GM12891 (cell line): Measurements from ENCODE around the gene RBM33.

Source experiments
- DNase-seq: peaks from one replicate; pipeline ENCODE4 v3.0.0; 2011; ENCODE audit warnings: low spot score; ENCODE audit not compliant: insufficient read length
- FAIRE-seq: peaks from 2 replicates; lab custom pipeline; 2011; peaks lifted over from hg19 to GRCh38; lab: Jason Lieb, UNC
- PAX5 ChIP-seq: IDR thresholded peaks from 2 replicates; pipeline ENCODE4 v1.6.1; 2011; ENCODE audit warnings: low read length, moderate library complexity, mild to moderate bottlenecking; ENCODE audit not compliant: insufficient read depth, severe bottlenecking
- POLR2A ChIP-seq: IDR thresholded peaks from 2 replicates; pipeline ENCODE4 v1.6.1; 2011; ENCODE audit warnings: low read depth, low read length, control low read depth
- POLR2AphosphoS5 ChIP-seq: IDR thresholded peaks from 2 replicates; pipeline ENCODE4 v1.6.1; 2011; ENCODE audit warnings: low read depth, low read length, control low read depth
- POU2F2 ChIP-seq: IDR thresholded peaks from 2 replicates; pipeline ENCODE4 v1.6.1; 2011; ENCODE audit warnings: low read depth, mild to moderate bottlenecking, control low read depth, low read length, moderate library complexity
- SPI1 ChIP-seq: IDR thresholded peaks from 2 replicates; pipeline ENCODE4 v1.6.1; 2011; ENCODE audit warnings: low read depth, low read length, control low read depth
- TAF1 ChIP-seq: IDR thresholded peaks from 2 replicates; pipeline ENCODE4 v1.6.1; 2011; ENCODE audit warnings: low read depth, low read length, control low read depth

Gene RBM33

DNA sequence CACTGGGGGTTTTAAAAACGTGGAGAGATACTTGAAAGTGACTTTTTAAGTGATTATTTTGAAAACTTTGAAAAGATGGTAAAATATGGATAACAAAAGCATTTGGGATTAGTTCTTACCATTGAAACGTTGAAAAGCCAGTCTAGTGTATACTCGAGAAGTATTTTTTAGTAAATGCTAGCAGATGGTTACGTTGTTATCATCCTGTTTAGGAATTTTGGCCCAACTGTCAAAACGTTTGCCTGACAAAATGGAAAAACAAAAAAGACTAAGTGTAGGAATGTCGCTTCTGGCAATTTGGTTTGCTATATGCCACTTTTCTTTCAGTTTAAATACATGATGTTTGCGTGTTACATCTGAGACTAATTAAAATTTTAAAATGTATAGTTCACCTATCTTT is 1.2 kb downstream of the RBM33 start:
- TF ChIP-seq SPI1 (no peak), POU2F2 (no peak), POLR2AphosphoS5 (no peak), PAX5 (no peak), POLR2A (no peak), TAF1 (no peak)
- FAIRE-seq (no peak), DNase-seq (no peak)

DNA sequence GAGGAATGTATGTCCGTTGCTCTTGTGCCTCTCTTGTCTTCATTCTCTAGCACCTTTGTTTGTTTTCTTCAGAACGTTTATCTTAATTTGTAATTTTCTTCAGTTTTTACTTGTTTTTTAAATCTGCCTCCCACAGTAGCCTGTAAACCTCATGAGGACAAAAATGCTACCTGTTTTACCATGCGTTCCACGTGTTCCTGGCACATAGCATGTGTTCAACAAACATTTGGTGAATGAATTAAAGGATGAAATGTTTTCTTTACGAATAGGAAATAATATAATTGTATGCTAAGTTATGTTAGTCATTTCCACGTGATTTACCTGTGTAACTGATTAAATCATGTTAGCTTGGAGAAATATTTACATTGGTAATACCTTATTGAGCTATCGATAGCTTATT is 2.2 kb downstream of the RBM33 start:
- no peak for TF ChIP-seq POU2F2
- TF ChIP-seq PAX5: no peak
- no peak for TF ChIP-seq SPI1
- no peak for TF ChIP-seq POLR2AphosphoS5
- TF ChIP-seq POLR2A: no peak

GRCh38 chr7:155647302-155647701 is 2.8 kb downstream of the RBM33 start:
- TF ChIP-seq POLR2AphosphoS5: no peak
- no peak for TF ChIP-seq PAX5
- TF ChIP-seq POU2F2: no peak
- TF ChIP-seq TAF1: no peak
- no peak for TF ChIP-seq POLR2A
- TF ChIP-seq SPI1: no peak
- DNase-seq (no peak), FAIRE-seq (no peak)

More for the DNA sequence above, 2.2 kb downstream of the RBM33 start:
- FAIRE-seq (peak; percentile 35), DNase-seq (no peak)

DNA sequence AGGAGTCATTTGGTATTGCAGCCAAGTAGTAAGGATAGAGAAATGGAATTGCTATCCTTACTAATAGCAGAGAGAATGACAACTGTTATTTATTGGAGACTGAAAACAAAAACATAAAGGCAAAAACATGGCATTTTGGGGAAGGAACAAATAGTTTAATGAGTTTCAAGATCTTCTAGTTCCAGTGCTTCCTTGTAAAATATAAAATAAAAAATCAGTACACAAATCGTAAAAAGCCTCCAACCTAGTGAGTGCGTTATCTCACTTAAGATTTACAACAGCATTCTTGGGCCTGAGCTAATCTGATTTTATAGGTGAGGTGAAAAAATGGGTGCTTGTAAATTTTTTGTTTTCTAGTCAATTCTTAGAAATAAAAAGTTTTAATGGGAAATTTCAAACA is 3.3 kb downstream of the RBM33 start:
- TF ChIP-seq PAX5 (no peak), POLR2AphosphoS5 (no peak), SPI1 (no peak), TAF1 (no peak), POLR2A (no peak), POU2F2 (no peak)
- no peak for FAIRE-seq
- no peak for DNase-seq

DNA sequence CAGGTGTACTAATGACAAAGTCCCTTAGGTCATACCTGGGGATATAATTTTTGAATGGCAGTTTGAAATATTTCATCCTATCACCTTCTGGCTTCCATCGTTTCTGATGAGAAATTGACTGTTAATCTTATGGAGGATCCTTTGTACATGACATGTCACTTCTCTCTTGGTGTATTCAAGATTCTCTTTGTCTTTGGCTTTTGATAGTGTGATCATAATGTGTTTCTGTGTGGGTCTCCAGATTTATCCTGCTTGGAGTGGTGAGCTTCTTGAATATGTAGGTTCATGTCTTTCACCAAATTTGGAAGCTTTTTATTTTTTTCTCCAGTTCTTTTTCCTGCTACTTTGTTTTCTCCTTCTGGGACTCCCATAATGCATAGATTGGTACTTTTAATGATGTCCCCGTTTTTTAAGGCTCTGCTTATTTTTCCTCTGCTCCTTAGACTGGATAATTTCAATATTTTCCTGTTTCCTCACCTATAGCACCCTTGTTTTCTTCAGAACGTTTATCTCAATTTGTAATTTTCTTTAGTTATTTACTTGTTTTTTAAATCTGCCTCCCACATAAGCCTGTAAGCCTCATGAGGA is 4.4 kb downstream of the RBM33 start:
- DNase-seq (no peak), FAIRE-seq (no peak)
- TF ChIP-seq POLR2AphosphoS5: no peak
- TF ChIP-seq TAF1: no peak
- no peak for TF ChIP-seq PAX5
- no peak for TF ChIP-seq SPI1
- TF ChIP-seq POU2F2: no peak
- no peak for TF ChIP-seq POLR2A

DNA sequence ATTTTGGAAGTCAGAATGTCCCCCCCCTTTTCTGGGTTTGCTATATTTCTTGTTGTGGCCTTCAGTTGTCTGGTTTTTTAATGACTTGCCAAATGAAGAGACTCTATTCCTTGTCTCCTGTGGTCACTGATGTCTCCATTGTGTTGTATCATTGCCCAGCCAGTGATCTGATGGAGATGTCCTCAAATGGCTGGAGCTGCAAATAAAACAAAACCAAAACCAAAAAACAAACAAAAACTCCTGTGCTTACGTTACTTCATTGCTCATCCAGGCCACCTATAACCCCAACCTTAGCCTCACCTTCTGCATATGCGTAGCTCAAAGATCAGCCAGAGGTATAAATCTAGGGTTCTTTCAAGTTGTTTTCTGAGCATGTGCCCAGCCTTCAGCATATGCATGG is 5.1 kb downstream of the RBM33 start:
- no peak for DNase-seq

DNA sequence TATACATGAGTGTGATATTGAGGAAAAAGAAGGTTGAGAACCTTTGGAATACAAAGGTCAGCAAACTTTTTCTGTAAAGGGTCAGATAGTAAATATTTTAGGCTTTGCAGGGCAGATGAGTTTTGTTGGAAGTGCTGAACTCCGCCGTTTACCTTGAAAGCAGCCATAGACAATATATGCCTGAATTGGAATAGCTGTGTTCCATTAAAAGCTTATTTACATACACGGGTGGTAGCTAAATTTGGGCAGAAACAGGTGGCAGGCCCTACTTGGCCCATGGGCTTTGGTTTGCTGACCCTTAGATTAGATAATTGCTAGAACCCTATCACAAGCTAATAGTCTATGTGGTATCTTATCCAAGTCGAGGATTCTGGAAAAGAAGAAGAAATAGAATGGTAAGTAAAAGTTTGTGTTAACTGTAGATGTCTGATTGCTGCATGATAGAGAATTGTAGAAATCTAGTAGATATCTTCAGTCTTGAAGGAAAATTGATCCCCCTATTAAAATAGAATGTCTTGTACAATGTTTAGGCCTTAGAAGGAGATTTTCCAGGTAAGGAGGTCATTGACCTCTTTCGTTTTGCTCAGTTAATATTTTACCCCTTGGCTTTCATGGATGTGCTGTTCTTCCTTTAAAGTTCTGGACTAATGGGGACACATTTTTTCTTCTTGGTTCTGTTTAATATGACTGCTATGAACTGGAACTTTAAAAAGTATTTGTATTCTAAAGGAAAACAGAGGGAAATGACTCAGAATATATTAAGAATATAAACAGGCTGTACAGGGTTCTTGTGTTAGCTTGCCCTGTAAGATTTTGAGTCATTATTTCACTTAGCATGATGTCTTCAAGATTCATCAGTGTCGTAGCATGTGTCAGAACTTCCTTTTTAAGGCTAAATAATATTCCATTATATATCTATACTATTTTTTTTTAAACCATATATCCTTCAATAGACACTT is 8.0 kb downstream of the RBM33 start:
- TF ChIP-seq SPI1: no peak
- TF ChIP-seq TAF1: no peak
- no peak for TF ChIP-seq POLR2A
- FAIRE-seq (peak; percentile 55), DNase-seq (no peak)

More for the DNA sequence above, 5.1 kb downstream of the RBM33 start:
- FAIRE-seq: no peak
- TF ChIP-seq PAX5: no peak
- no peak for TF ChIP-seq POU2F2
- TF ChIP-seq TAF1: no peak
- TF ChIP-seq SPI1: no peak
- TF ChIP-seq POLR2A: no peak
- TF ChIP-seq POLR2AphosphoS5: no peak

DNA sequence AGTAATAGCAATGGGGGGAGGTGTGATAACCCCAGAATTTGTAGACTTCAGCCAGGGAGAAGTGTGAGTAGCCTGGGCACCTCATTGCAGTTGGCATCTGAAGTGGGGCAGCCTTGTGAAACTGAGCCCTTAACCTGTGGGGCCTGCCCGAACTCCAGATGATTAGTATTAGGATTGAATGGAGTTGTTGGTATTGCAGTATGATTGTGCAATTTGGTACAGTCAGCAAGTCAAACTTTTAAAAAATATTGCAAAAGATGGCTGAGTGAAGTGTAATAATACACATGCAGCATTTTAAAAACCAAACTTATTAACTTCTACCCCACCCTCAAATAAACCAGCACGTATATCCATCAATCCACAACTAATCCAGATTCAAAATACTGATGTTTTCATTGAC is 9.3 kb downstream of the RBM33 start:
- TF ChIP-seq TAF1: no peak
- no peak for TF ChIP-seq POLR2A
- no peak for TF ChIP-seq POU2F2
- FAIRE-seq (no peak), DNase-seq (no peak)

- no peak for DNase-seq
- no peak for TF ChIP-seq POLR2A
- no peak for TF ChIP-seq POLR2AphosphoS5
- no peak for TF ChIP-seq SPI1
- TF ChIP-seq TAF1: no peak
- TF ChIP-seq POU2F2: no peak
- no peak for TF ChIP-seq PAX5
- FAIRE-seq: no peak
Measured at GRCh38 chr7:155656891-155657290, 12.4 kb downstream of the RBM33 start.

GRCh38 chr7:155660059-155660757 is 15.7 kb downstream of the RBM33 start:
- FAIRE-seq (peak; percentile 63), DNase-seq (no peak)
- no peak for TF ChIP-seq POU2F2
- TF ChIP-seq TAF1: no peak
- no peak for TF ChIP-seq POLR2AphosphoS5
- 0 out of 2 replicates have a peak, but pooled peaks have one; percentile 5 for TF ChIP-seq SPI1
